Activated CD4-positive, alpha-beta T cell treated with anti-CD3 and anti-CD28 coated beads for 36 hours (primary cell): ENCODE results near the gene SLC7A6. TPM values are rescaled to one million over a fixed set of nuclear protein-coding genes. Genes with fewer than 3 reads are reported as not detected.

ENCODE experiments used
- ATAC-seq: fragments of 200-7000 bp; cut with Tn5 transposase; one replicate; pipeline ENCODE4 v1.10.0; 2021; ENCODE audit warnings: mild to moderate bottlenecking, moderate library complexity
- CTCF ChIA-PET: fragments of 350-600 bp; sonication (Branson Sonifier 250); formaldehyde crosslinking; loops from one replicate; lab custom pipeline; 2021; ENCODE audit warnings: antibody characterized with exemption; lab: Charles Lee
- POLR2A ChIA-PET: fragments of 350-600 bp; sonication (Branson Sonifier 250); formaldehyde crosslinking; loops from one replicate; lab custom pipeline; 2021; ENCODE audit warnings: antibody characterized with exemption, inconsistent platforms; lab: Charles Lee
- DNase-seq: peaks from one replicate; pipeline ENCODE4 v3.0.0-alpha.2; 2020
- H3K27ac Mint-ChIP-seq: one replicate; pipeline ENCODE4 v1.8.0; 2021; ENCODE audit warnings: mixed read lengths
- H3K27me3 Mint-ChIP-seq: one replicate; pipeline ENCODE4 v1.8.0; 2021; ENCODE audit warnings: mixed read lengths
- H3K36me3 Mint-ChIP-seq: one replicate; pipeline ENCODE4 v1.8.0; 2021; ENCODE audit warnings: low read depth, mixed read lengths
- H3K4me1 Mint-ChIP-seq: one replicate; pipeline ENCODE4 v1.8.0; 2021; ENCODE audit warnings: mixed read lengths
- H3K4me3 Mint-ChIP-seq: one replicate; pipeline ENCODE4 v1.8.0; 2021; ENCODE audit warnings: mild to moderate bottlenecking, moderate library complexity, mixed read lengths
- H3K9me3 Mint-ChIP-seq: one replicate; pipeline ENCODE4 v1.8.0; 2021; ENCODE audit warnings: low read depth, mixed read lengths
- intact Hi-C, 2 experiments: fragments of 100-400 bp; cut with DNase I in 1 of 2; cut with micrococcal nuclease in 1 of 2; formaldehyde crosslinking; loops; one replicate each; pipeline versions ENCODE4 v1.14.2 to v1.15.1; 2022 to 2024; cut with DNase I, micrococcal nuclease
- total RNA-seq, 2 experiments: library from RNA; stranded (reverse); gene quantifications; one replicate each; pipeline ENCODE4 v1.2.3, GENCODE V29; 2021

The SLC7A6 gene
- total RNA-seq, 2 experiments from 2014 or later = 55.7 to 58.7 TPM

- ATAC-seq = no peak
- no peak for DNase-seq
- H3K36me3 Mint-ChIP-seq = peaks cover 69% of the 10 kb centered on the region
Observed at GRCh38 chr16:68300734-68301459, 36.6 kb downstream of the SLC7A6 start.

DNA sequence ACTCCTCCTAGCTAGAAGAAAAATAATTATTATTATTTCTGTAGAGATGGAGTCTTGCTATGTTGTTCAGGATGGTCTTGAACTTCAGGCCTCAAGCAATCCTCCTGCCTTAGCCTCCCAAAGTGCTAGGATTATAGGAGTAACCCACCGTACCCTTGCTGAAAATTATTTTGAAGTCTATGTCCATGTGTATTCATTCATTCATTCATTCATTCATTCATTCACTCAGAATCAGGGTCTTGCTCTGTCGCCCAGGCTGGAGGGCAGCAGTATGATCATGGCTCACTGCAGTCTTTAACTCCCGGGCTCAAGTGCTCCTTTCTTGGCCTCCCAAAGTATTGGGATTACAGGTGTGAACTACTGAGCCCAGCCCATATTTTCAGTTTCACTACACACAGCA is 42.3 kb downstream of the SLC7A6 start:
- intact Hi-C loops = no loop called here
- no peaks in the 10 kb centered on the region for H3K9me3 Mint-ChIP-seq
- peaks cover 49% of the 10 kb centered on the region for H3K36me3 Mint-ChIP-seq
- DNase-seq = no peak
- peaks cover 23% of the 10 kb centered on the region for H3K4me1 Mint-ChIP-seq
- H3K4me3 Mint-ChIP-seq = no peak overlapping the region
- H3K27me3 Mint-ChIP-seq = no peaks in the 10 kb centered on the region
- H3K27ac Mint-ChIP-seq = no peak overlapping the region
- CTCF ChIA-PET = interaction anchor here (1.0 to 6.0 kb wide), 4 partner anchors 10 to 44 kb away, joined by 3 to 32 read pairs (median 4); no protein-coding TSS in a partner anchor
- ATAC-seq = no peak
- POLR2A ChIA-PET = no interaction called here

More at GRCh38 chr16:68300734-68301459, 36.6 kb downstream of the SLC7A6 start:
- Mint-ChIP-seq H3K9me3 (no peaks in the 10 kb centered on the region), H3K27ac (peak overlapping the region; percentile 56), H3K27me3 (no peaks in the 10 kb centered on the region), H3K4me3 (no peak overlapping the region), H3K4me1 (peaks cover 13% of the 10 kb centered on the region)
- intact Hi-C loops = no loop called here
- CTCF ChIA-PET = interaction anchor here (0.6 to 3.8 kb wide), 12 partner anchors 9 to 68 kb away, joined by 3 to 17 read pairs (median 5); partner anchors contain the start of genes PRMT7, SLC7A6 and SLC7A6OS
- POLR2A ChIA-PET = interaction anchor here (0.6 to 1.4 kb wide), 3 partner anchors 10 to 640 kb away, joined by 3 to 5 read pairs (median 3); partner anchors contain the start of genes PRMT7 and SLC7A6OS

GRCh38 chr16:68309799-68310198 is 45.5 kb downstream of the SLC7A6 start:
- peak overlapping the region; percentile 90 for H3K4me3 Mint-ChIP-seq
- intact Hi-C loops = loop anchor here (1.0 to 2.0 kb wide), 4 partner anchors 23 to 503 kb away; partner anchors contain the start of genes CENPT (in 1 of the 2), RANBP10 (in 1 of the 2), SLC7A6 (in 1 of the 2) and TSNAXIP1 (in 1 of the 2)
- peaks cover 39% of the 10 kb centered on the region for H3K36me3 Mint-ChIP-seq
- H3K9me3 Mint-ChIP-seq = no peaks in the 10 kb centered on the region
- POLR2A ChIA-PET = no interaction called here
- no peak for ATAC-seq
- peak overlapping the region; percentile 92 for H3K27ac Mint-ChIP-seq
- CTCF ChIA-PET = interaction anchor here (0.6 kb wide), 1 partner anchor 21 kb away, joined by 3 read pairs; no protein-coding TSS in a partner anchor
- H3K27me3 Mint-ChIP-seq = no peaks in the 10 kb centered on the region
- peaks cover 38% of the 10 kb centered on the region for H3K4me1 Mint-ChIP-seq
- no peak for DNase-seq

DNA sequence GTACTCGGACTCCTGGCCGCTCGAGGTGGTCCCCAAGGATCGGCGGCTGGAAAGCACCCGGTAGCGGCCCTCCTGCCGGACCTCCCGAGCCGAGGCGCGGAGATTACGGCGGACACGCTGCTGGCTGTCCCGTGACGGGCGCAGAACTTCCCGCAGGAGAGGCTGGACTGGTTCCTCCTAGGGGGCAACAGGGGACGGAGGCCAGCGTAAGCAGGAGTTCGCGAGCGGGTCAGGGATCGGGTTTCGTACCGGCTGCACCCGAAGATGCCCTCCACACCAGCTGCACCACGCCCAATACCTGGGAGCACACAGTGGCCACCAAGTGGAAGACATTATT is 46.1 kb downstream of the SLC7A6 start:
- no peaks in the 10 kb centered on the region for H3K27me3 Mint-ChIP-seq
- no peaks in the 10 kb centered on the region for H3K9me3 Mint-ChIP-seq
- ChIA-PET POLR2A (interaction anchor here (0.9 to 2.0 kb wide), 8 partner anchors 9 to 226 kb away, joined by 3 to 19 read pairs (median 6); partner anchors contain the start of genes NFATC3 and SLC7A6), CTCF (interaction anchor here (0.5 to 2.4 kb wide), 16 partner anchors 10 to 48 kb away, joined by 3 to 18 read pairs (median 6); partner anchors contain the start of gene SLC7A6)
- H3K36me3 Mint-ChIP-seq = peaks cover 39% of the 10 kb centered on the region
- intact Hi-C loops = loop anchor here (1.0 to 2.0 kb wide), 4 partner anchors 24 to 504 kb away; partner anchors contain the start of genes CENPT (in 1 of the 2), RANBP10 (in 1 of the 2), SLC7A6 (in 1 of the 2) and TSNAXIP1 (in 1 of the 2)
- H3K27ac Mint-ChIP-seq = peak overlapping the region; percentile 92
- peaks cover 42% of the 10 kb centered on the region for H3K4me1 Mint-ChIP-seq
- DNase-seq = no peak
- H3K4me3 Mint-ChIP-seq = peak overlapping the region; percentile 90
- no peak for ATAC-seq

DNA sequence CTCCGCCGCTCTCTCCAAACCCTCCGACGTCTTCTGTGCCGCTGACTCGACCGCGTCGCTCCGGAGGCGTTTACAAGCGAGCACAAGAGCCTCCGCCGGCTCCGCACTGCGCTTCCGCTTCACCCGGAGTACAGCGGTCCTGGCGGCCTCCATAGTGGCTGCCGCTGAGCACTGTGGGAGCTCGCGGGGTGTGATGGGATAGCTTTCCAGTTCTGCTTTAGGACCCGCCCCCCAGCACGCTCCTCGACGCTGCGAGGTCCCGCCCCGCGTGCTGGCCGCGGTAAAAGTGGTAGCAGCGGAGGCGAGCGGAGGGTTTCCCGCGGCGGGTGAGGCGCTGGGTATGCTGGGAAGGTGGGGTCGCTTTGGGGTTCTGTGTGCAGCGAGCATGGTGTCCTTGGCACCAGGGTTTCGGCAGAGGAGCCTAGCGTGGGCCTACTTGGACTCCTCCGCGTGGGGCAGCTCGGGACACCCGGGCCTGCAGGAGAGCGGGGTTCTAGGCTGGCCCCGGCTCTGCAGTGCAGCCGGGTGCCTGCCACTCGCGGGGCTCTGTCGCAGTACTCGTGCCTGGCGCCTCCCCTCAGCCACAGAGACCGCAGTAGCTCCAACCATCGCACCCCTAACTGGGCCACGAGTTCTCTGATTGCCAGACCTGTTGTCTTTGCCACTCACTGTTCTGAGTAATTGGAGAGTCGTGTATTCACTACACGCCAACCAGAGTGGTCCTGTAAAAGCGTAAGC is 46.6 kb downstream of the SLC7A6 start, which contains the start of the genes PRMT7 and SLC7A6OS:
PRMT7 (plus strand) TSS at position 246 of the 738 bp plus-strand sequence. CDS start 4,961 bp downstream, outside the sequence.
SLC7A6OS (minus strand) TSS at position 173 of the 738 bp plus-strand sequence; CDS start at position 153, 20 bp downstream.
- no peaks in the 10 kb centered on the region for H3K9me3 Mint-ChIP-seq
- CTCF ChIA-PET = interaction anchor here (0.5 to 2.4 kb wide), 17 partner anchors 10 to 49 kb away, joined by 3 to 18 read pairs (median 5); partner anchors contain the start of gene SLC7A6
- H3K36me3 Mint-ChIP-seq = peaks cover 41% of the 10 kb centered on the region
- H3K27ac Mint-ChIP-seq = peak within 1 kb of the TSS; percentile 92
- DNase-seq (peak; percentile 97), ATAC-seq (peak; percentile 99)
- H3K4me1 Mint-ChIP-seq = peaks cover 42% of the 10 kb centered on the region
- POLR2A ChIA-PET = interaction anchor here (0.6 to 2.0 kb wide), 11 partner anchors 8 to 447 kb away, joined by 3 to 19 read pairs (median 4); partner anchors contain the start of genes NFATC3 and SLC7A6
- intact Hi-C loops = loop anchor here (1.0 to 2.0 kb wide), 9 partner anchors 8 to 504 kb away; partner anchors contain the start of genes SLC7A6 (in 2 of the 2), CENPT (in 1 of the 2), NFATC3 (in 1 of the 2) and PLA2G15 (in 1 of the 2)
- peak within 1 kb of the TSS; percentile 90 for H3K4me3 Mint-ChIP-seq
- no peaks in the 10 kb centered on the region for H3K27me3 Mint-ChIP-seq

DNA sequence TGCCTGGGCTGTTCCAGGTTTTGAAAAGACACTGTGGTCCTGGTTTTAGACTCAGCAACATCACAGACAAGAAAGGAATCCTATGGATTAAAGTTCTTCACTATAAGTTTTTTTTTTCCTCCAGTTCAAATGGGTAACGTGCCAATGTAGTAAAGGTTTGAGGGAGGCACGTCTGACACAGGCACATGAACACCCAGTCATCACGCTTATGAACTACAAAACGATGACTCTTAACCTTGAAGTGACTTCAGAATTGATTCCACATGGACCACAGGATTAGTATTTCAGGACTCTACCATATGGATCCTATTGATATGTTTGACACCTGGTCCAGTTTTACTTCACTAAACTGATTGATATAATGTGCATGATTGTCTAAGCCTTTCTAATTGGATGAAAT is 48.8 kb downstream of the SLC7A6 start:
- Mint-ChIP-seq H3K9me3 (no peaks in the 10 kb centered on the region), H3K27me3 (no peaks in the 10 kb centered on the region), H3K27ac (no peak overlapping the region), H3K4me3 (no peak overlapping the region), H3K36me3 (peaks cover 39% of the 10 kb centered on the region), H3K4me1 (peaks cover 36% of the 10 kb centered on the region)
- ChIA-PET POLR2A (no interaction called here), CTCF (no interaction called here)
- intact Hi-C loops = no loop called here
- ATAC-seq (no peak), DNase-seq (no peak)

DNA sequence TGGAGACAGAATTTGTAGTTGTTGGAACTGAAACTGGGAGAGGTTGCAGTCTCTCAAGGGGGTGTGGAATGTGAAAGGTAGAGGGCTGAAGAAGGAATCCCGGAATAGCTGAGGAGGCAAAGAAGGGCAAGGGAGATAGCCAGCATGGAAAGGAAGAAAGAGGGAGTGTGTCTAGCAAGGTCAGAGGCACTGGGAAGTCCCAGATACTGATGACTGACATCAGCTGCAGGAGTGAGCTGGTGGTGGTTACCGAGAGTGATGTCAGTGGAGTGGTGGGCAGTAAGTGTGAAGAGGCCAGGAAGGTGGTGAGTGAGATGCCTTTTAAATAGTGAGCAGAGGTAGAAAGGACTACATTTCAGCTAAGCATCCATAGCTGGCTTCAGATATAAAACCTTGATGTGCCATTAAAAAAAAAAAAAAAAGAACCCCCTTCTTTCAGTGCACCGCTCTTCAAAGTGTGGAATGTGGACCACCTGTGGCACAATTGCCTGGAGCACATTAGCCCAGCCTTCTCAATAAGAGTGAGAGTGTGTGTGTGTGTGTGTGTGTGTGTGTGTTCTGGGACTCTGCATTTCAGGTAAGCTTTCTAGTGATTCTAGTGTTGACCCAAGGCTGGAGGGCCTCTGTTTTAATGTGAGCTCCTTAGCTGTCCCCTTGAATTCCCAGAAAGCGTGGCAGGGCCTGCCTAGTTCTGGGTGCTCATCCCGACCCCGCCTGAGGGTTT is 55.0 kb downstream of the SLC7A6 start:
- H3K27me3 Mint-ChIP-seq = no peaks in the 10 kb centered on the region
- H3K4me3 Mint-ChIP-seq = no peak overlapping the region
- H3K36me3 Mint-ChIP-seq = peaks cover 37% of the 10 kb centered on the region
- CTCF ChIA-PET = interaction anchor here (0.6 to 19.5 kb wide), 6 partner anchors 8 to 1734 kb away, joined by 3 to 517 read pairs (median 8); partner anchors contain the start of genes PRMT7, SLC7A6 and SLC7A6OS
- H3K27ac Mint-ChIP-seq = peak overlapping the region; percentile 74
- POLR2A ChIA-PET = interaction anchor here (0.7 to 1.4 kb wide), 5 partner anchors 9 to 166 kb away, joined by 5 to 8 read pairs (median 7); partner anchors contain the start of genes PRMT7, SLC7A6 and SLC7A6OS
- peaks cover 27% of the 10 kb centered on the region for H3K4me1 Mint-ChIP-seq
- DNase-seq (peak; percentile 81), ATAC-seq (peak; percentile 100)
- no peaks in the 10 kb centered on the region for H3K9me3 Mint-ChIP-seq
- intact Hi-C loops = loop anchor here (1.0 to 2.0 kb wide), 2 partner anchors 8 to 55 kb away; partner anchors contain the start of genes PRMT7 (in 1 of the 2) and SLC7A6 (in 1 of the 2)

- Mint-ChIP-seq H3K4me1 (peaks cover 28% of the 10 kb centered on the region), H3K36me3 (peaks cover 33% of the 10 kb centered on the region), H3K4me3 (no peak overlapping the region), H3K27ac (no peak overlapping the region), H3K27me3 (no peaks in the 10 kb centered on the region), H3K9me3 (no peaks in the 10 kb centered on the region)
- no peak for DNase-seq
- no peak for ATAC-seq
- ChIA-PET POLR2A (no interaction called here), CTCF (interaction anchor here (0.9 to 19.5 kb wide), 3 partner anchors 41 to 79 kb away, joined by 3 to 517 read pairs (median 6); partner anchors contain the start of genes PLA2G15 and SLC7A6)
- intact Hi-C loops = no loop called here
Observed at GRCh38 chr16:68324336-68324735, 60.0 kb downstream of the SLC7A6 start.

DNA sequence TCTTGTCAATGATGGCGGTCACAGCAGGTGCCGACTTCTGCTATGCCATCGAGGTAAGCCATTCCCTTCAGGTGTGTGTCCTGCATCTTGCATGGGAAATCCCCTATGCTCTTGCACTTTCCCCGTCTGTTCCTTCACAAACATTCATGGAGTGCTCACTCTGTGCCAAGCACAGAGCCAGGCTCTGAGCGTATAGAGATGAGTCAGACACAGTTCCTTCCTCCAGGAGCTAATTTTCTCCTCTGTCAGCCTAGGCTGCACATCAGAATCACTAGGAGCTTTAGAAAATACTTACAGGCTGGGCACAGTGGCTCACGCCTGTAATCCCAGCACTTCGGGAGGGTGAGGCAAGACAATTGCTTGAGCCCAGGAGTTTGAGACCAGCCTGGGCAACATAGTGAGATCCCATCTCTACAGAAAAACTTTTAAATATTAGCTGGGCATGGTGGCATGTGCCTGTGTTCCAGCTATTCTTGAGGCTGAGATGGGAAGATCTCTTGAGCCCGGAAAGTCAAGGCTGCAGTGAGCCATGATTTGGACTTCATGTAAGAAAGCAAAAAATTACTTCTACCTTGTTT is 60.5 kb downstream of the SLC7A6 start:
- intact Hi-C loops = loop anchor here in 1 of 2 experiments (5.0 kb wide), 1 partner anchor 233 kb away; no protein-coding TSS in a partner anchor
- no peaks in the 10 kb centered on the region for H3K27me3 Mint-ChIP-seq
- H3K9me3 Mint-ChIP-seq = no peaks in the 10 kb centered on the region
- DNase-seq (no peak), ATAC-seq (no peak)
- CTCF ChIA-PET = interaction anchor here (1.2 to 19.5 kb wide), 2 partner anchors 25 to 58 kb away, joined by 3 to 517 read pairs; partner anchors contain the start of gene SLC7A6
- POLR2A ChIA-PET = no interaction called here
- H3K27ac Mint-ChIP-seq = no peak overlapping the region
- H3K4me1 Mint-ChIP-seq = peaks cover 22% of the 10 kb centered on the region
- peaks cover 33% of the 10 kb centered on the region for H3K36me3 Mint-ChIP-seq
- no peak overlapping the region for H3K4me3 Mint-ChIP-seq
